Stimulated activated naive CD8-positive, alpha-beta T cell treated with anti-CD3 and anti-CD28 coated beads, Interleukin-15, amount 100 ng/mL, for 72 hours (primary cell): Measurements from ENCODE around the gene RPL3.
A peak's percentile ranks its signal among the peaks of the same experiment; 100 is the strongest.

Source experiments
- ATAC-seq: fragments of 150-1000 bp; cut with Tn5 transposase; 2 replicates; pipeline ENCODE4 v1.10.0; 2021; ENCODE audit warnings: mild to moderate bottlenecking, moderate library complexity
- DNase-seq, 2 donors: peaks; one replicate each; pipeline ENCODE4 v3.0.0; 2021 to 2022
- H3K27ac Mint-ChIP-seq, 2 donors: one replicate each; pipeline ENCODE4 v1.8.0; 2022; ENCODE audit warnings: mild to moderate bottlenecking in 2 of 2, mixed read lengths in 2 of 2, moderate library complexity in 2 of 2
- H3K27me3 Mint-ChIP-seq: one replicate; pipeline ENCODE4 v1.8.0; 2022; ENCODE audit warnings: mixed read lengths
- H3K4me1 Mint-ChIP-seq: one replicate; pipeline ENCODE4 v1.8.0; 2022; ENCODE audit warnings: mild to moderate bottlenecking, mixed read lengths
- H3K4me3 Mint-ChIP-seq, 2 donors: one replicate each; pipeline ENCODE4 v1.8.0; 2022; ENCODE audit warnings: mild to moderate bottlenecking in 2 of 2, mixed read lengths in 2 of 2, moderate library complexity in 1 of 2
- H3K9me3 Mint-ChIP-seq, 2 donors: one replicate each; pipeline ENCODE4 v1.8.0; 2022; ENCODE audit warnings: mixed read lengths in 2 of 2

RPL3 gene

GRCh38 chr22:39314251-39314971 is 5.0 kb downstream of the RPL3 start:
- ATAC-seq (no peak), DNase-seq (no peak)
- H3K9me3 Mint-ChIP-seq = no peaks in the 10 kb centered on the region
- no peaks in the 10 kb centered on the region for H3K27me3 Mint-ChIP-seq
- peaks cover 93% of the 10 kb centered on the region for H3K4me1 Mint-ChIP-seq
- peak overlapping the region; percentile 98 to 99 for H3K4me3 Mint-ChIP-seq
- peak overlapping the region in 1 of 2 donors; percentile 99 for H3K27ac Mint-ChIP-seq

DNA sequence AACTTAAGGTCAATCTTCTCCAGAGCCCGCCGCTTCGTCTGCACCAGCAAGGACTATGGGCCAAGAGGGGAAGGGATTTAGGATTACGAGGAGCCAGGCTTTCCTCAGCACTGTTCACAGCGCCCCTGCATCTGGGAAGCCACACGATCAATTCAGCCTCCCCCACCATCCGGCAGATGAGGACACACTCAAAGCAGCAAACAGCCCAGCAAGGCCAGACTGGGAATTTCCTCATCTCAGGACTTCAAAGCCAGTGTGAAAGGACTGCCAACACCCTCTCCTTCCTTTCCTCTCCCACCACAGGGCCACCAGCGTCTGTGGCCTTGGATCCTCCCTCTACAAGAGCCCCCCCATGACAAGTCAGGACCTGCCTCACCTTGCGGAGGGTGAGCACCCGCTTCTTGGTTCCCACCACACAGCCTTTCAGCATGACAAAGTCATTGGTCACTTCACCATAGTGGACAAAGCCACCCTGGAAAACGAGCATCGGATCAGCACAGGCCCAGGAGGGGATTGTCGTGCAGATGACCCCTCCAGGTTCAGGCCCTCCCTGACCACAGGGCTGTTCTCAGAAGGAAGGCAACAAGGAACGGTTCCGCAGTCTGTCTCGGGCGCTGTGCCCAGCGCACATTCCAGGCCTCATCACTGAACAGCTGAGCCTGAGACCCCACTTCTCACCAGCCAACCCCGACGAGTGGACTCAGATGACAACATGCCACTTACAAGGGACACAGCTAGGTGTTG is 6.0 kb downstream of the RPL3 start:
- ATAC-seq = no peak
- Mint-ChIP-seq H3K27ac (peak overlapping the region in 1 of 2 donors; percentile 59), H3K4me1 (peaks cover 94% of the 10 kb centered on the region), H3K27me3 (no peaks in the 10 kb centered on the region), H3K9me3 (no peaks in the 10 kb centered on the region), H3K4me3 (no peak overlapping the region)
- no peak for DNase-seq

GRCh38 chr22:39312410-39312809 is 7.0 kb downstream of the RPL3 start:
- Mint-ChIP-seq H3K4me1 (peaks cover 84% of the 10 kb centered on the region), H3K27ac (peak overlapping the region in 1 of 2 donors; percentile 59), H3K9me3 (no peaks in the 10 kb centered on the region), H3K4me3 (no peak overlapping the region), H3K27me3 (no peaks in the 10 kb centered on the region)
- no peak for DNase-seq
- no peak for ATAC-seq

GRCh38 chr22:39311592-39312400 is 7.6 kb downstream of the RPL3 start:
- H3K4me1 Mint-ChIP-seq = peaks cover 78% of the 10 kb centered on the region
- no peak for ATAC-seq
- no peaks in the 10 kb centered on the region for H3K27me3 Mint-ChIP-seq
- no peak overlapping the region for H3K4me3 Mint-ChIP-seq
- no peak for DNase-seq
- peak overlapping the region in 1 of 2 donors; percentile 59 for H3K27ac Mint-ChIP-seq
- H3K9me3 Mint-ChIP-seq = no peaks in the 10 kb centered on the region

DNA sequence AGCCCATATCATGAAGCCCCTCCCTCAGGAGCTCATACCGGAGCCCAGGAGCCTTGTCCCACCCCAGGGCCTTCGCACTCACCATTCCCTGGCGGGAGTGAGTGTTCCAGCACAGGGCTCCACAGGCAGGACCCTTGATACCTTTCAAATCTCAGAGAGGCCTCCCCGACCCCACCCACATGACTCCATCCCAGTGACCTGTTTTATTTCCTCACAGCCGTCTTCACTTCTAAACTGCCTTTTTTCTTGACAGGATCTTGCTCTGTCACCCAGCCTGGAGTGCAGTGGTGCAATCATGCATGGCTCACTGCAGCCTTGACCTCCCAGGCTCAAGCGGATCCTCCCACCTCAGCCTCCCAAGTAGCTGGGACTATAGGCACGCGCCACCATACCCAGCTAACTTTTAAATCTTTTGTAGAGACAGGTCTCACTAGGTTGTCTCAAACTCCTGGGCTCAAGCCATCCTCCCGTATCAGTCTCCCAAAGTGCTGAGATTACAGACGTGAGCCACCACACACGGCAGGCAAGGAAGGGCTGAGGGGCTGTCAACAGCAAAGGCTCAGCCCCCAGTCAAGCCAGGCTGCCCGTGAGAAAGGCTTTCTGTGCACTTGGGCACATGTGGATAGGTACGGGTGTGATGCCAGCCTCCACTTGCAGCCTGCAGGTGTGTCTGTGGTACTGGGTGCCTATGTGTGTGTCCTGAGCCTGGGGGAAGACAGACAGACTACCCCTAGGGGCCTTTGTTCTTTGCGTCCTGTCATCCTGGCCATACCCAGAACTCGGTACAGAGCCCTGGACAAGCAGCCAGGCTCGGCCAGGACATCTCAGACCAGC is 9.3 kb downstream of the RPL3 start:
- DNase-seq (peak in 1 of 2 donors; percentile 13), ATAC-seq (no peak)
- Mint-ChIP-seq H3K27me3 (no peaks in the 10 kb centered on the region), H3K9me3 (no peaks in the 10 kb centered on the region), H3K27ac (no peak overlapping the region), H3K4me3 (no peak overlapping the region), H3K4me1 (peaks cover 61% of the 10 kb centered on the region)

GRCh38 chr22:39309364-39309861 is 10.0 kb downstream of the RPL3 start:
- ATAC-seq (peak; percentile 21), DNase-seq (no peak)
- Mint-ChIP-seq H3K27ac (no peak overlapping the region), H3K4me1 (peaks cover 54% of the 10 kb centered on the region), H3K27me3 (no peaks in the 10 kb centered on the region), H3K9me3 (no peaks in the 10 kb centered on the region), H3K4me3 (no peak overlapping the region)

- DNase-seq = no peak
- no peak overlapping the region for H3K4me3 Mint-ChIP-seq
- peak overlapping the region in 1 of 2 donors; percentile 34 for H3K27ac Mint-ChIP-seq
- H3K27me3 Mint-ChIP-seq = no peaks in the 10 kb centered on the region
- no peaks in the 10 kb centered on the region for H3K9me3 Mint-ChIP-seq
- ATAC-seq = no peak
- peaks cover 48% of the 10 kb centered on the region for H3K4me1 Mint-ChIP-seq
Measured at GRCh38 chr22:39308614-39309363, 10.6 kb downstream of the RPL3 start.

DNA sequence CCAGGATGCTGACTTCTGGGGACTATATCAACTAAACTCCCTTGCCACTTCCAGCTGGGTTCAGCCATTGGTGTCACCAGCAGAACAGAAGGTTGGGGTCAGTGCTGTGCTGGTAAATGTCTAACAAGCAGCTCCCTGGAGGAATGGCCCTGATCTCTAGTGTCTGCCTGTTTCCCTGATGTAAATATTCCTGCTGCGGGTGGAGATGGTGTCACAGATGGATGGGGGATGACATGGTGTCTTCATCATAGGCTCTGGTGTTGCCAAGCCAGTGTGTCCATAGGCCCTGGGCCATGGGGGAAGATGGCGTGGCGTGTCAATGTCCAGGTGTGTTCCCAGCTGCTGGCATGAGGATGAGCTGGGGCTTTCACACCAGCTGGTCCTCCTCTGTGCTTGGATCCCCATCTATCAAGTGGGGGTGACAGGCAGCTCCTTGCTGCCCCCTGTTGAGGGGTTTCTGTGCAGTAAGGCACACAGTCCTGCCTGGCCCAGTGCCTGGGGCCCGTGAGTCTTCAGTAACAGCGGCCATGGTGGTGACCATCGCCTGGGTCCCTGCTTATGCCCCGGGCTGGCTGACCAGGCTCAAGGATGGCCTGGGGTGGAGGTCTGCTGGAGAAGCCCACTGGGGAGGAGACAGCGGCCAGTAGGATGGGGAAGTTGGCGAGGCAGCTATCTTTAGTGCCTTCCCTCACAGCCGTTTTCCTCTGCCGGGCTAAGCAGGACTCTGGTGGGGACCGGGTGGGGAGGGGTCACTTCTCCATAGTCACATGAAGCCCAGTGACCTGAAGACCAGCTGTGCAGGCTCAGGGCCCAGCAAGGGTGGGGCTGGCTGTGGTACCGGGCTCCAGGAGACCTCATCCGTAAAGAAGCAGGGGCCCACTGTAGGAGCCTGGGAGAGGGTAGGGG is 12.7 kb downstream of the RPL3 start:
- Mint-ChIP-seq H3K27me3 (no peaks in the 10 kb centered on the region), H3K27ac (no peak overlapping the region), H3K4me1 (peaks cover 29% of the 10 kb centered on the region), H3K4me3 (no peak overlapping the region), H3K9me3 (no peaks in the 10 kb centered on the region)
- peak; percentile 26 to 48 for DNase-seq
- peak; percentile 64 for ATAC-seq

DNA sequence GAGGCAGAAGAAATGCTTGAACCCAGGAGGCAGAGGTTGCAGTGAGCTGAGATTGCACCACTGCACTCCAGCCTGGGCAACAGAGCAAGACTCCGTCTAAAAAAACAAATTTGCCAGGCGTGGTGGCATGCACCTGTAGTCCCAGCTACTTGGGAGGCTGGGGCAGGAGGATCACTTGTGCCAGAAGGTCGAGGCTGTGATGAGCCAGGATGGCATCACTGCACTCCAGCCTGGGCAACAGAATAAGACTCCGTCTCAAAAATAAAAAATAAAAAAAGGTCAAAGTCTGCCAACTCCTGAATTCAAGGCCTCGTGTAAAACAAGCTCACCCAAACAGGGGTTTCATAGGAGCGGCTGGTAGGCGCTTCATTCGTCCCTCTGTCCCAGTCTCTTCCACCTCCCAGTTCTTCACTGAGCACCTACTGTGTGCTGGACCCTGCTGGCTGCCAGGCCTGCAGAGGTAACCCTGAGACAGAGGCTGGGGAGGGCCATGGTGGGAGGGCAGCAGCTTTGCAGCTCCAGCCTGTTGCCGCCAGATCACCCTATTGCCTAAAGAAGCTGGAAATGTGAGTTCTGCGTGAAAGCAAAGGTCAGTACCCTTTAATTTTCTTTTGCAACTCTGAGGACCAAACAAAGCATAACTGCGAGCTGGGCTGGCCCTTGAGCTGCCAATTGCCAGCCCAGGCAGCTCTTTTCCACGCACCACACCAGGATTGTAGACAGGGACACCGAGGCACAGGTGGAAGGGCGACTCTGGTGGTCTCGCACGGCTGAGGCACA is 15.3 kb downstream of the RPL3 start:
- H3K27ac Mint-ChIP-seq = no peak overlapping the region
- ATAC-seq = no peak

DNA sequence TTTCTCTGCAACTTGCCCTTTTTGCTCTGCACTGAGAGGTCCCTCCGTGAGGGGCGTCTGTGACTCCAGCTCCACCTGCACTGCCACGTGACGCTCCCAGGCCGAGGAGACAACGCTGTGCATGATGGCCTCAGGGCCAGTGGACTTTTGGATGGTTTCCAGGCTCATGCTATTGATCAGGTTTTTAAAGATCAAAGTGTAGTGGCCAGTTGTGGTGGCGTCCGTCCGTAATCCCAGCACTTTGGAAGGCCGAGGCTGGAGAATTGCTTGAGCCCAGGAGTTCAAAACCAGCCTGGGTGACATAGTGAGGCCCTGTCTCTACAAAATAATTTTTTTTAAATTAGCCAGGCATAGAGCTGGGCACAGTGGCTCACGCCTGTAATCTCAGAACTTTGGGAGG is 16.1 kb downstream of the RPL3 start:
- DNase-seq = no peak
- Mint-ChIP-seq H3K4me1 (peaks cover 12% of the 10 kb centered on the region), H3K9me3 (no peaks in the 10 kb centered on the region), H3K4me3 (no peak overlapping the region), H3K27me3 (peaks cover 26% of the 10 kb centered on the region), H3K27ac (no peak overlapping the region)
- no peak for ATAC-seq

More for the DNA sequence above, 15.3 kb downstream of the RPL3 start:
- DNase-seq = no peak
- Mint-ChIP-seq H3K4me1 (peaks cover 18% of the 10 kb centered on the region), H3K4me3 (no peak overlapping the region), H3K27me3 (peaks cover 22% of the 10 kb centered on the region), H3K9me3 (no peaks in the 10 kb centered on the region)

GRCh38 chr22:39302431-39302960 is 16.9 kb downstream of the RPL3 start:
- H3K4me3 Mint-ChIP-seq = no peak overlapping the region
- ATAC-seq (no peak), DNase-seq (no peak)
- H3K27ac Mint-ChIP-seq = no peak overlapping the region
- H3K4me1 Mint-ChIP-seq = peaks cover 19% of the 10 kb centered on the region
- H3K27me3 Mint-ChIP-seq = peaks cover 34% of the 10 kb centered on the region
- H3K9me3 Mint-ChIP-seq = no peaks in the 10 kb centered on the region

DNA sequence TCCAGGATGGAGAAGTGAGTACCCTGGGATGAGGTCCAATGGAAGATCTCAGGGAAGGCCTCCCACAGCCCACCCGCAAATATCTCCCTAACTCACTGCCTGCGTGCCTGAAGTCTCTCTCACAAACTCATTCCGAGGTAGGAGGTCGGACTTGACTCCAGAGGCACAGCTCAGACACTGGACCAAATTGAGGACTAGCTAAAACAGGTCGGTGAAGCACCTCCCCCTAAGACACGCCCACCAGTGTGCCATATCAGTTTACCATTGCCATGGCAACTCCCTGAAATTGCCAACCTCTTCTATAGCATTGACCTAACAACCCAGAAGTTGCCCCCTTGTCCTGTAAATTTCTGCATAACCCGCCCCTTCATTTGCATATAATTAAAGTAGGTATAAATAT is 17.5 kb downstream of the RPL3 start:
- DNase-seq (no peak), ATAC-seq (no peak)
- H3K27me3 Mint-ChIP-seq = peaks cover 35% of the 10 kb centered on the region
- no peaks in the 10 kb centered on the region for H3K9me3 Mint-ChIP-seq
- H3K4me3 Mint-ChIP-seq = no peak overlapping the region
- H3K4me1 Mint-ChIP-seq = peaks cover 19% of the 10 kb centered on the region
- H3K27ac Mint-ChIP-seq = no peak overlapping the region

GRCh38 chr22:39301108-39301507 is 18.3 kb downstream of the RPL3 start:
- no peak overlapping the region for H3K27ac Mint-ChIP-seq
- H3K27me3 Mint-ChIP-seq = peaks cover 43% of the 10 kb centered on the region
- ATAC-seq = no peak
- H3K4me1 Mint-ChIP-seq = peaks cover 19% of the 10 kb centered on the region
- H3K9me3 Mint-ChIP-seq = no peaks in the 10 kb centered on the region
- DNase-seq = no peak
- no peak overlapping the region for H3K4me3 Mint-ChIP-seq
